CD4-positive, alpha-beta T cell (primary cell): ENCODE results near the gene ANKRD13B. TPM values are rescaled to one million over a fixed set of nuclear protein-coding genes. Genes with fewer than 3 reads are reported as not detected.
A peak's percentile ranks its signal among the peaks of the same experiment; 100 is the strongest.

Experiments
- ATAC-seq: fragments of 200-7000 bp; cut with Tn5 transposase; one replicate; pipeline ENCODE4 v1.10.0; 2022; ENCODE audit warnings: mild to moderate bottlenecking; ENCODE audit not compliant: poor library complexity
- CTCF ChIA-PET: fragments of 350-600 bp; sonication (Branson Sonifier 250); formaldehyde crosslinking; loops from one replicate; lab custom pipeline; 2021; ENCODE audit warnings: antibody characterized with exemption, inconsistent platforms; lab: Charles Lee
- POLR2A ChIA-PET: fragments of 350-600 bp; sonication (Branson Sonifier 250); formaldehyde crosslinking; loops from one replicate; lab custom pipeline; 2021; ENCODE audit warnings: antibody characterized with exemption, inconsistent platforms; lab: Charles Lee
- DNase-seq, 14 experiments: peaks; one replicate each; pipeline ENCODE4 v3.0.0-alpha.2; 2013 to 2020; ENCODE audit warnings: mixed read lengths in 2 of 14
- H3K27ac ChIP-seq, 2 donors: one replicate each; pipeline versions ENCODE4 v1.5.1 to v1.7.0; 2013; ENCODE audit warnings: low read length in 2 of 2, low read depth in 1 of 2, mild to moderate bottlenecking in 1 of 2
- H3K27me3 ChIP-seq, 2 experiments: 1 replicate in 1 of 2; 2 replicates in 1 of 2; pipeline versions ENCODE4 v1.6.1 to v1.7.0; 2013; ENCODE audit warnings: low read length in 2 of 2, control low read depth in 1 of 2, mild to moderate bottlenecking in 1 of 2, moderate library complexity in 1 of 2; ENCODE audit not compliant: insufficient read depth in 2 of 2, control insufficient read depth in 1 of 2
- H3K36me3 ChIP-seq: one replicate; pipeline ENCODE4 v1.6.1; 2013; ENCODE audit warnings: low read length, control low read depth; ENCODE audit not compliant: insufficient read depth
- H3K4me1 ChIP-seq: one replicate; pipeline ENCODE4 v1.6.1; 2013; ENCODE audit warnings: low read length, control low read depth; ENCODE audit not compliant: insufficient read depth
- H3K4me3 ChIP-seq: one replicate; pipeline ENCODE4 v1.5.1; 2013; ENCODE audit warnings: mild to moderate bottlenecking, low read length, moderate library complexity
- H3K9me3 ChIP-seq, 2 experiments: 1 replicate in 1 of 2; 2 replicates in 1 of 2; pipeline versions ENCODE4 v1.6.1 to v1.7.0; 2013; ENCODE audit warnings: low read length in 2 of 2, mild to moderate bottlenecking in 2 of 2, control low read depth in 1 of 2, moderate library complexity in 1 of 2; ENCODE audit not compliant: control insufficient read depth in 1 of 2, insufficient read depth in 1 of 2
- H3K27ac Mint-ChIP-seq: one replicate; pipeline ENCODE4 v1.8.0; 2020; ENCODE audit warnings: mixed read lengths
- H3K27me3 Mint-ChIP-seq: one replicate; pipeline ENCODE4 v1.8.0; 2021; ENCODE audit warnings: mixed read lengths
- H3K36me3 Mint-ChIP-seq: one replicate; pipeline ENCODE4 v1.8.0; 2021; ENCODE audit warnings: low read depth, mixed read lengths
- H3K4me1 Mint-ChIP-seq: one replicate; pipeline ENCODE4 v1.8.0; 2021; ENCODE audit warnings: low read depth, mixed read lengths
- H3K4me3 Mint-ChIP-seq: one replicate; pipeline ENCODE4 v1.8.0; 2020; ENCODE audit warnings: mild to moderate bottlenecking, mixed read lengths
- H3K9me3 Mint-ChIP-seq: one replicate; pipeline ENCODE4 v1.8.0; 2020; ENCODE audit warnings: mixed read lengths
- intact Hi-C, 2 experiments: fragments of 100-400 bp; cut with DNase I in 1 of 2; cut with micrococcal nuclease in 1 of 2; formaldehyde crosslinking; loops; one replicate each; pipeline versions ENCODE4 v1.15.1 to v1.9.0; 2023 to 2025; cut with DNase I, micrococcal nuclease
- total RNA-seq, 174 experiments: library from RNA in 2 of 174; stranded (reverse) in 2 of 174; gene quantifications; one replicate each; pipeline ENCODE4 v1.2.3 and lab custom pipeline; 2021 to 2026
- TF ChIP-seq, protein P1 (sequence below): fragments of 200-600 bp; IDR thresholded peaks from one replicate; pipeline ENCODE4 v1.8.0; 2022; ENCODE audit warnings: antibody characterized with exemption, mild to moderate bottlenecking

The ANKRD13B gene
- total RNA-seq, 2 experiments from 2014 or later: 2.1 to 3.0 TPM

DNA sequence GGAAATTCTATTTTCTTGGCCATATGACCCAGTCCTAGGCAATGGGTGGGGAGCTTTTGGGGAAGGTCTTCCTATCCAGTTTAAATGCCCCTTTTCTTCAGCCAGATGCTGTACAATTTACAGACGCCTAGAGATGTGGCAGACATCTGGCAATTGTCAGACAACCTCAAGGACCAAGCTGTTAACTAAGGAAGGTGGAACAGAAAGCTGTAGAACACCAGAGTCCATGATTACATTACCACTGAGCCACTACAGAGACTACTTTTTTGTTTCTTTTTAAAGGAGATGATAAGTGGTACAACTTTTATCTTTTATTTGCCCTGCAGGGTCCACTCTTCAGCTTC lies 50.9 kb downstream of the ANKRD13B start:
- Histone ChIP-seq H3K27me3 (no peaks in the 10 kb centered on the region), H3K36me3 (peaks cover 54% of the 10 kb centered on the region), H3K4me3 (no peak overlapping the region), H3K27ac (no peak overlapping the region), H3K9me3 (no peaks in the 10 kb centered on the region), H3K4me1 (no peaks in the 10 kb centered on the region)
- H3K27ac Mint-ChIP-seq: no peak overlapping the region
- ChIA-PET CTCF (interaction anchor here (3.5 to 4.3 kb wide), 2 partner anchors 27 to 136 kb away, joined by 13 to 15 read pairs; no protein-coding TSS in a partner anchor), POLR2A (interaction anchor here (1.4 kb wide), 1 partner anchor 135 kb away, joined by 3 read pairs; no protein-coding TSS in a partner anchor)
- no peak overlapping the region for H3K4me3 Mint-ChIP-seq
- H3K36me3 Mint-ChIP-seq: peaks cover 61% of the 10 kb centered on the region
- peaks cover 12% of the 10 kb centered on the region for H3K4me1 Mint-ChIP-seq
- TF ChIP-seq, protein P1, sequence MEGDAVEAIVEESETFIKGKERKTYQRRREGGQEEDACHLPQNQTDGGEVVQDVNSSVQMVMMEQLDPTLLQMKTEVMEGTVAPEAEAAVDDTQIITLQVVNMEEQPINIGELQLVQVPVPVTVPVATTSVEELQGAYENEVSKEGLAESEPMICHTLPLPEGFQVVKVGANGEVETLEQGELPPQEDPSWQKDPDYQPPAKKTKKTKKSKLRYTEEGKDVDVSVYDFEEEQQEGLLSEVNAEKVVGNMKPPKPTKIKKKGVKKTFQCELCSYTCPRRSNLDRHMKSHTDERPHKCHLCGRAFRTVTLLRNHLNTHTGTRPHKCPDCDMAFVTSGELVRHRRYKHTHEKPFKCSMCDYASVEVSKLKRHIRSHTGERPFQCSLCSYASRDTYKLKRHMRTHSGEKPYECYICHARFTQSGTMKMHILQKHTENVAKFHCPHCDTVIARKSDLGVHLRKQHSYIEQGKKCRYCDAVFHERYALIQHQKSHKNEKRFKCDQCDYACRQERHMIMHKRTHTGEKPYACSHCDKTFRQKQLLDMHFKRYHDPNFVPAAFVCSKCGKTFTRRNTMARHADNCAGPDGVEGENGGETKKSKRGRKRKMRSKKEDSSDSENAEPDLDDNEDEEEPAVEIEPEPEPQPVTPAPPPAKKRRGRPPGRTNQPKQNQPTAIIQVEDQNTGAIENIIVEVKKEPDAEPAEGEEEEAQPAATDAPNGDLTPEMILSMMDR: no peak
- DNase-seq (no peak), ATAC-seq (no peak)
- no peaks in the 10 kb centered on the region for H3K9me3 Mint-ChIP-seq
- intact Hi-C loops: loop anchor here in 1 of 2 experiments (5.0 kb wide), 1 partner anchor 289 kb away; the partner anchor contains the start of gene SSH2
- no peaks in the 10 kb centered on the region for H3K27me3 Mint-ChIP-seq

DNA sequence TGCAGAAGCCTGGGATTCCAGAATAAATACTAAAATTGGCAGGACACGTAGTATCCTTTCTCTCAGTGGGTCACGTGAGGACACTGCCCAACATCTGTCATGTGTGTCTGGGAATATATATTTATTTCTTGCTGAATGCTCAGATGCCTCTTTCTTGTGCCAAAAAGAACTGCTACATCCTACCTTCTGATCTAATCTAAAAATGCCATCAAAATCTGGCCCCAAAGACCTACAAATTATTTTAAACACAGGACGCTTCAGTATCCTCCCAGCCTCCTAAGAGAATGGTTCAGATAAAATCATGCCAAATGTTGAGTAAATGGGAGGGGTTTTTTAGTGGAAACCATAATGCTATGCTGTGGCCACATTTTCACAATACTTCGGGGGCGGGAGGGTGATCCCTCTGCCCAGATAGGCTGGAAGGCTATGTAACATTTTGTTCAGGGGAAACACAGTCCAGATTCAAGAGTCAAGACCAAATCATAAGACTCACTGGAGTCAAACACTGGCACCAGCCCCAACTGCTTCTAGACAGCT lies 52.7 kb downstream of the ANKRD13B start:
- intact Hi-C loops: no loop called here
- no peaks in the 10 kb centered on the region for H3K9me3 ChIP-seq
- H3K4me3 Mint-ChIP-seq: no peak overlapping the region
- POLR2A ChIA-PET: no interaction called here
- no peaks in the 10 kb centered on the region for H3K27me3 ChIP-seq
- H3K36me3 ChIP-seq: peaks cover 70% of the 10 kb centered on the region
- H3K4me3 ChIP-seq: no peak overlapping the region
- no peaks in the 10 kb centered on the region for H3K27me3 Mint-ChIP-seq
- peaks cover 66% of the 10 kb centered on the region for H3K36me3 Mint-ChIP-seq
- peak overlapping the region; percentile 18 for H3K27ac Mint-ChIP-seq
- TF ChIP-seq, protein P1: no peak
- peaks cover 3% of the 10 kb centered on the region for H3K4me1 Mint-ChIP-seq
- ATAC-seq (no peak), DNase-seq (no peak)
- H3K9me3 Mint-ChIP-seq: no peaks in the 10 kb centered on the region
- CTCF ChIA-PET: no interaction called here
- H3K27ac ChIP-seq: no peak overlapping the region
- no peaks in the 10 kb centered on the region for H3K4me1 ChIP-seq

DNA sequence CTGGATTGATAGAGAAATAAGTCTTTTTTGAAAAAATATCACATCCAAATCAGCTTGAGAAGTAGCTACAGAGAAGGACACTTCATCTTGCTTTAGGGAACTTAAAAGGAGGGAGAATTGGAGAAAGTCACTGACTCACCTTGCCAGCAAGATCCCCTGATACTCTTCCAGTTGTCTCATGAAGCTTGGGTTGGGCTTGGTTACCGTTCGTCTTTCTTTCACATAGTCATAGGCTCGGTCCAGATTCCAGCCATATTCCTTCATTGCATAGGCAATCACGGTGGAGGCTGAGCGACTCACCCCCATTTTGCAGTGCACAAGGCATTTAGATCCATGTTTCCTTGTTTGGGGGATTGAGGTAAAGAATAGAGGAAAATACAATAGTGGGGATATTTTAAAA lies 55.1 kb downstream of the ANKRD13B start:
- intact Hi-C loops: no loop called here
- H3K4me3 Mint-ChIP-seq: no peak overlapping the region
- H3K4me3 ChIP-seq: no peak overlapping the region
- H3K36me3 Mint-ChIP-seq: peaks cover 73% of the 10 kb centered on the region
- no peaks in the 10 kb centered on the region for H3K27me3 Mint-ChIP-seq
- ChIA-PET POLR2A (no interaction called here), CTCF (no interaction called here)
- no peaks in the 10 kb centered on the region for H3K4me1 Mint-ChIP-seq
- DNase-seq (no peak), ATAC-seq (no peak)
- no peaks in the 10 kb centered on the region for H3K9me3 Mint-ChIP-seq
- H3K36me3 ChIP-seq: peaks cover 83% of the 10 kb centered on the region
- H3K4me1 ChIP-seq: no peaks in the 10 kb centered on the region
- TF ChIP-seq, protein P1: no peak
- no peaks in the 10 kb centered on the region for H3K9me3 ChIP-seq
- peak overlapping the region; percentile 5 for H3K27ac Mint-ChIP-seq
- no peak overlapping the region for H3K27ac ChIP-seq
- H3K27me3 ChIP-seq: no peaks in the 10 kb centered on the region
